Prostate gland (tissue), 2 donors: Measurements from ENCODE around the gene CANT1.

Source experiments
- POLR2A ChIP-seq: fragments of 450-650 bp; IDR thresholded peaks from one replicate; pipeline ENCODE4 v1.6.1; 2016; ENCODE audit warnings: antibody characterized with exemption, mild to moderate bottlenecking
- POLR2AphosphoS5 ChIP-seq: sonication (generic); formaldehyde crosslinking; IDR thresholded peaks from one replicate; pipeline ENCODE4 v1.6.1; 2017; ENCODE audit warnings: antibody characterized with exemption
- TF ChIP-seq, protein P1 (sequence below), 4 experiments: fragments of 200-600 bp in 2 of 4; fragments of 450-650 bp in 2 of 4; sonication (generic) in 2 of 4; IDR thresholded peaks; 1 replicate in 3 of 4; 2 replicates in 1 of 4; pipeline ENCODE4 v1.5.1; 2016 to 2019; ENCODE audit warnings: antibody characterized with exemption in 4 of 4, mild to moderate bottlenecking in 2 of 4, moderate library complexity in 2 of 4

DNA sequence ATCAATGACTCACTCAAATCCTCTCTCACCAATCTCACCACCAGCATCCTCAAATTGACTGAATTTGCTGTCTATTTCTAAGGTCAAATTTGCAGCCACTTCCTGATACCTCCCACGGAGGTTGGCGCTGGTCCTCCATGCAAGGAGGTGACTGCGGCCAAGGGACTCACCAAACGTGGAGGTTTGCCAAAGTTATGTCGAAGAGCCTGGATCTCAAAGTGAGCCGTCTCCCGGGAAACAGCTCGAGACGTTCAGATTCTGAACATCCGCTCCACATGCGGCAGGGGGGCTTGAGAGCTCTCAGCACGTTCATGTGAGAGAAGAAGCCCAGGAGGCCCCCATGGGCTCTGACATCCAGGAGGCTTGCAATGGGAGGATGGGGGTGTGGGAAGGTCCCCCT is 52.4 kb downstream of the CANT1 start:
- TF ChIP-seq, protein P1, sequence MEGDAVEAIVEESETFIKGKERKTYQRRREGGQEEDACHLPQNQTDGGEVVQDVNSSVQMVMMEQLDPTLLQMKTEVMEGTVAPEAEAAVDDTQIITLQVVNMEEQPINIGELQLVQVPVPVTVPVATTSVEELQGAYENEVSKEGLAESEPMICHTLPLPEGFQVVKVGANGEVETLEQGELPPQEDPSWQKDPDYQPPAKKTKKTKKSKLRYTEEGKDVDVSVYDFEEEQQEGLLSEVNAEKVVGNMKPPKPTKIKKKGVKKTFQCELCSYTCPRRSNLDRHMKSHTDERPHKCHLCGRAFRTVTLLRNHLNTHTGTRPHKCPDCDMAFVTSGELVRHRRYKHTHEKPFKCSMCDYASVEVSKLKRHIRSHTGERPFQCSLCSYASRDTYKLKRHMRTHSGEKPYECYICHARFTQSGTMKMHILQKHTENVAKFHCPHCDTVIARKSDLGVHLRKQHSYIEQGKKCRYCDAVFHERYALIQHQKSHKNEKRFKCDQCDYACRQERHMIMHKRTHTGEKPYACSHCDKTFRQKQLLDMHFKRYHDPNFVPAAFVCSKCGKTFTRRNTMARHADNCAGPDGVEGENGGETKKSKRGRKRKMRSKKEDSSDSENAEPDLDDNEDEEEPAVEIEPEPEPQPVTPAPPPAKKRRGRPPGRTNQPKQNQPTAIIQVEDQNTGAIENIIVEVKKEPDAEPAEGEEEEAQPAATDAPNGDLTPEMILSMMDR (IDR thresholded peaks at IDR 0.05): no peak
- no peak for TF ChIP-seq POLR2AphosphoS5
- TF ChIP-seq POLR2A: no peak
